ENCODE measurements around the gene FCGR3B.
A peak's percentile ranks its signal among the peaks of the same experiment; 100 is the strongest.
"Not testable (repeated sequence)": the region's sequence is repeated elsewhere in the genome, so short reads cannot be mapped to it uniquely, and the experiment has no call there.

Gene FCGR3B

DNA sequence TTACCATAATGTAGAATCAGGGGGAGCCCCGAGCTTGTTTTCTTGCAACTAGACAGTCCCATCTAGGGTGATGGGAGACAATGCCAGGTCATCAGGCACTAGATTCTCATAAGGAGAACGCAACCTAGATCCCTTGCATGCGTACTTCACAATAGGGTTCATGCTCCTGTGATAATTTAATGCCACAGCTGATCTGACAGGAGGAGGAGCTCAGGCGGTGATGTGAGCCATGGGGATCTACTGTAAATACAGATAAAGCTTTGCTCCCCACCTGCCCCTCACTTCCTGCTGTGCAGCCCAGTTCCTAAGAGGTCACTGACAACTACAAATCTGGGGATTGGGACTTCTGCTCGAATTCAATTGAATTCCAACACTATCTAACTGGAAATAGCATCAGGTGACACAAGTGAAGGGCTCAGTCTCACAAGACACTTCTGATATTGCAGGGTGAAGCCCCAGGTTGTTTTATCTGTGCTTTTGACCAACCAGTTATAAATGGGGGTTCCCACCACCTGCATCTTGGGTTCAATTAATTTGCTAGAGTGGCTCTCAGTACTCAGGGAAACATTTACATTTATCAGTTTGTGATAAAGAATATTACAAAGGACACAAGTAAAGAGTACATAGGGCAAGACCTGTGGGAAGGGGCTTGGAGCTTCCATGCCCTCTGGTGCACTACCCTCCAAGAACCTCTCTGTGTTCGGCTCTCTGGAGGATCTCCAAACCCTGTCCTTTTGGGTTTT is 7.4 kb upstream of the FCGR3B start:
- DNase-seq (ENCODE audit: low read depth) = not testable (repeated sequence)

- DNase-seq (ENCODE audit: low read depth) = not testable (repeated sequence)
These were observed 6.0 kb upstream of the FCGR3B start for GRCh38 chr1:161636976-161637375.

DNA sequence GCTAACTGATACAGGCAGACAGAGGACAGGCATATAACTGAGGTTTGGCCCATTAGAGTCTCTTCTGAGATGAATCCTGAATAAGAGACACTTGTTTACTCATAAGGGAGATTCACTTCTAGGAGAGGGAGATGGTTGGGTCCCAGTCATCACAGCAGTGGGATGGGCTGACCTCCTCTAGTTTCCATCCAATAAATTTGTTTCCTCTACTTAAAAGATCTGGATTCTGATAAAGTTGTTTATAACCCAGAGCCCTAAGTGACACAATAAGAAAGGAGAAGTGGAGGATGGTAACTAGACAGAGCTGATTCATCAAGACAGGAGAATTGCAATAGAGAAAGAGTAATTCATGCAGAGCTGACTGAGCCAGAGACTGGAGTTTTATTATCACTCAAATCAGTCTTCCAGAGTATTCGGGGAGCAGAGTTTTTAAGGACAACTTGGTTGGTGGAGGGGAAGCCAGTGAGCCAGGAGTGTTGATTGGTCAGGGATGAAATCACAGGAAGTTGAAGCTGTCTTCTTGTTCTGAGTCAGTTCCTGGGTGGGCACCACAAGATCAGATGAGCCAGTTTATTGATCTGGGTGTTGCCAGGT is 5.3 kb upstream of the FCGR3B start:
- peak; percentile 45 for DNase-seq (ENCODE audit: low read depth)

DNA sequence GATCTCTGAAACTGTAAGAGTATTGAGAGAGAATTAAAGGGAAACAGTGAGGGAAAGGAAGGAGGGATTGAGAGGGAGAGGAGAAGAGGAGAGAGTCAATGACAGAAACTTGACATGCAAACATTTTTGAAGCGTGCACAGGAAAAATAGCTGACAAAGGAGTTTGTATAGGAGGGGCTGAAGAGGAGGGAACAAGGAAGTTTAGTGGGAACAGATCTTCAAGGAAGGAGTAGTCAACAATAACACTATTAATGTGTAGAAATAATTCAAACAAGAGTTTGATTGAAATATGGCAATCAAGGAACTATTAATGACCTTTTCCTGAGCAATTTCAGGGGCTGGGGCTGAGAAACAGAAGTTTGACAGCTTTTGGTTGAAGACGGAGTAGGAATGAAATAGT is 4.0 kb upstream of the FCGR3B start:
- not testable (repeated sequence) for DNase-seq (ENCODE audit: low read depth)

DNA sequence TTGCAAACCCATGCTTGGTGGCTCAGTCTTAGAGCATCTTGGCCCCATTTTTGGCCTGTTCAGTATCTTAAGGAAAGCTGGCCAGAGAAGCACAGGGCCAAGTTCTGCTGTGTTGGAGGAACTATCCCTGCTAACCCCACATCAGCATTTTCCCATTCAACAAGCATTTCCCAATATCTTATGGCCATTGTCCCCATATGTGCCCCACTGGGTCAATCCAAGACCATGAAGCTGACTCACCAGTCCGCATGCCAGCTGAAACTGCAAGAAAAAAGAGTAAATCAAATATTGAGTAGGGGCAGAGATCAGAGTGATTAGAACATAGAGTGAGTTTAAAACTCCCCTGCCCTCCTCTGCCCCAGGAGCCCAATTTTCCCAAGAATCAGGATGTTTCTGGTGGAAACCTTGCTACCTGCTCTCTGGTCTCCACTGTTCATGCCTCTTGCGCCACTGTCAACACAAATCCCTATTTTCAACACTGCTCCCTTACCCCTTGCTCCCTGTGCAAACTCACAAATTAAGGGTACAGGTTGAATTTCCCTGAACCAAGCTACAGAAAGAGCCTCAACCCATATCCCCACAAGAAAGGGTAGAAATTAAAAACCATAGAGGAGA is 741 bp downstream of the FCGR3B start:
- not testable (repeated sequence) for DNase-seq (ENCODE audit: low read depth)

GRCh38 chr1:161626445-161627146 is 4.4 kb downstream of the FCGR3B start:
- DNase-seq (ENCODE audit: low read depth) = not testable (repeated sequence)

DNA sequence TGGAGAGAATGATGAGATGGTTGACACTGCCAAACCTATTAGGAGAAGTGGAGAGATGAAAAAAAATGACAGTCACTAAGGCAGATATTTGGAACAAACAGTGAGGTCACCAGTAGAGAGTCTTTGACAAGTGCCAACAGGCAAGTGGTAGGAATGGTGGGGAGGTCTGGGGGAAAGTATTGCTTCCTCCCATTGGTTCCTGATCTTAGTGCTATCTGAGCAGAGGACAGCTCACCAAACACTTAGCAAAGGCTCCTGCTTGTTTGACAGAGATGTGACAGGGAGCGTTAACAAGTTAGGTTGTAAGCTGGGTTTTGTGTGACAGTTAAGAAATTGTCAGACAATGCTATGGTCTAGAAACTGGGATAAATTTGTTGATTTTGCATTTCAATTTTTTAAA is 6.4 kb downstream of the FCGR3B start:
- DNase-seq (ENCODE audit: low read depth) = not testable (repeated sequence)

DNA sequence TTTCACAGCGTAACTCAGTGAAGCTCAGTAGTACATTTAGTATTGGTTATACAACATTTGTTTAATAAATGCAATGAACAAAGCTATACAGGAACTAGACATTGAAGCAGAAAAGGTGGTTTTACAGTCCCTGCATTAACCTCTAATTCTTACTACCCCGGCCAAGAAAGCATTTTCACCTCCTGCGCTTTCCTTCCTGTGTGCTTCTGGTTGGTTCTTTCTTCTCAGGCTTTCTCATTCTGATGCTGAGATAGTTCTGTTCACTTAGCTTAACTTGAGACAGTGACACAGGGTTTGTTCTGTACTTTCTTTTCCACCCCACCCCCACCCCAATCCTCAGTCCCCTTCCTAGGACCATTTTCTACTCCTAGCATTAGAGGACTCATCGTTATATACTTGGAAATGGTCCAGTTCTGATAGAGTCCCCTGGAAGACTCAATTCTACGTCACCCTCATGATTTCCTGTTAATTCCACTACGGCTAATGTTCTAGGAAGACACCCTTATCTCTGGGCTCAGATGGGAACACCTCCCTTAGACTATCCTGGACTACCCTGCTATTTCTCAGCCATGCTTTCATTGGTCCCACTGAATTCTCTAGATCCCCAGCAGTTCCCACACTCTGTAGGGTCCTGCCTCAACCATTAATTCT is 7.5 kb downstream of the FCGR3B start:
- DNase-seq (ENCODE audit: low read depth) = not testable (repeated sequence)

DNA sequence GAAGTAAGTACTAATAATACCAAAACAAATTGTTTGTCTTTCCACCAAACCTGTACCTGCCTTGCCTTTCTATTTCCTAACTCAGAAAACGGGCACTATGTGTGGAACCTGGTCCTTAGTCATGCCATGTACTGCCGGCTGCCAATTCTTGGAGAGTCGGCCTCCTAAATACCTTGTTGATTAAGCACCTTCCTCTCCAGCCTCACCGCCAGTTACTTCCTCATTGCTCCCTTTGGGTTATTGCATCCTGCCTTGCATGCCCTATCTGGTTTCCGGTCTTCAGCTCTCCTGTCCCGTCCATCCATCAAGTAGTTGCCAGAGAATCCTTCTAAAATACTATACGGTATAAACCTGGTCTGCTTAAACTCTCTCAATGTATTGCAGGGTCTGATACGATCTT is 8.9 kb downstream of the FCGR3B start:
- DNase-seq (ENCODE audit: low read depth) = not testable (repeated sequence)

DNA sequence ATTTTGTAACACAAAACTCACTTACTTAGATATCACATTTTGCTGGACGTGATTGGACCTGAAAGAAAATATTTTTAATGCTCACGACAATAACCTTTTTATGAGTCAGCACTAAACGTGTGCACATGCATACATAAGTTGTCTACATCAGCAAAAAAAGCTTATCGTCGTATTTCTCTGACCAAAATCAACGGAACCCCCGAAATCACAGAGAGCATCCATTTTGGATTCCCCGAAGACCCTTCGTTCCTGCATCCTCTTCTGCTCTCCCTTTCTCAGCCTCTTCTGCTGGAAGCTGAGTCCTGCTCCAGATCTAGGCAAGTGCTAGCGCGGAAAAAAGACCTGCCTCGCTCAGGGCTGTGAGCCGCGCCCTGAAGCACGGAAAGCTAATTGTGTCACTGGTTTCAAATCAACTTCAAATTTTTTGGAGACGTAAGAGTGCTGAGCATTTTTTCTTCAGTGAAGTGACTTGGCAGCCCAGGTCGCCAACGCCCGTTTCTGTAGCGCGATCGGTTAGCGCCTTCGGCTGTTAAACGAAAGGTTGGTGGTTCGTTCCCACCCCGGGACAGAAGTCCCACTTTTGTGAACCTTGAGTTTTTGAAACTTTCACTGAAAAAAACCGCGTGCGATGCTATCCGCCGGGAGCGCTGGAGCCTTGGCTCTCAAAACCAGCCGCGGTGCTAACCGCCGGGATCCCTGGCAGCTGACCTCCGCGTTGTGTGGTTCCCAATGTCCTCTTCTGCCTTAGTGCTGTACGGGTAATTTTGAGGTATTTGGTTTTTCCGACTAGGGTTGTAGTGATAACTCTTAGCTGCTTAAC is 9.6 kb downstream of the FCGR3B start:
- peak; percentile 61 for DNase-seq (ENCODE audit: low read depth)

GRCh38 chr1:161620399-161620798 is 10.6 kb downstream of the FCGR3B start:
- DNase-seq (ENCODE audit: low read depth) = not testable (repeated sequence)

- not testable (repeated sequence) for DNase-seq (ENCODE audit: low read depth)
These were observed 12.5 kb downstream of the FCGR3B start for GRCh38 chr1:161618517-161618916.

- DNase-seq (ENCODE audit: low read depth) = not testable (repeated sequence)
These were observed 14.6 kb downstream of the FCGR3B start for GRCh38 chr1:161616417-161616816.

GRCh38 chr1:161613142-161613514 is 17.8 kb downstream of the FCGR3B start:
- DNase-seq (ENCODE audit: low read depth) = not testable (repeated sequence)

DNA sequence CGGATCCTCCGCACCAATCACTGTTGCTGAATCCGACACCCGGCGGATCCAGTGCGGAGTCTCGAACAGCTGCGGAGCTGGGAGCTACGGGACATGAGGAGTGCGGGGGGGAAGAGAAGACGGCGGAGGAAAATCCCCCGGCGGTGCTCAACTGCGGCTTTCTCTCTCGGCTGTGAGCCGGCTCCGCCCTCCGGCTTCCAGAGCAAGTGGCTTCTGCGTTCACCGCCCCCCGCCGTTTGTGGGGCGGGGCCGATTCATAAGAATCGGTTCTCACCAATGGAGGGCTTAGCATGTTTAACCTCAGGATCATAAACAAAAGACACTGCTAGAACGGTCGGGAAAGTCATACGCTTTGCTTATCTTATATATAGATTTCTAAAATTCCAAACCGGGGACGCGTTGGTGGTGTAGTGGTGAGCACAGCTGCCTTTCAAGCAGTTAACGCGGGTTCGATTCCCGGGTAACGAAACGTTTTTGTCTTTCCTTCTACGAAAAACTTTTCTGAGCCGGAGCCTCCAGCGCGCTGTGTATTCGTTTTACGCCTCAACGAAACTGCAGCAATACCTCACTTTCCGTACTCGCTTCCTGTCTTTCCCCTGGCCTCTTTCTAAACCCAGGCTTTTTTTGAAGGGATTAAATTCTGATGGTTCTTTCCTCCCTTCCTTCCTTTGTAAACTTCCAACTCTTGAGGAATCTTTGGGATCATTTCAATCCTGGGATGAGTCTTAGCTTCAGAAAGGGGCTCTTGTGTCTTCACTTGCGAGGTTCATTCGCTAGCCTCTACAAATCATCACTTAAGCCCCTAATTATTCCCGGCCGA is 18.4 kb downstream of the FCGR3B start:
- peak; percentile 97 for DNase-seq (ENCODE audit: low read depth)

DNA sequence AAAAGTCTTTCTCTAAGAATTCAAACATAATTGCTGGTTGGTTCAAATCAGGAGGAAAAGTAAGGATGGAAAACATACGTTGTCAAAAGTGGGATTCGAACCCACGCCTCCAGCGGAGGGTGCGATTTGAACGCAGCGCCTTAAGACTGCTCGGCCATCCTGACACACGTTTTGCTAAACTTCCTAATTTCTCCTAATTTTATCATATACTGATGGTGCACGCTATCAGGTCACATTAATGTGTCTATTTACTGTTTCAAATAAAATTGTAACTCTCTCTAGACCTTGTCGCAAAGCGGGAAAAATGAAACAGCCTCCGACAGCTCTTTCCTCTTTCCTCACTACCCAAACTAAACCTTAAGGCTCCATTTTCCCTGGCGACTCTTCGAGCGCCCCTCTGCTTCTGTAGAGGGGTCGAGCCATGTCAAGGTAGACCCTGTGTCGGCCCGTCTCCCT is 19.1 kb downstream of the FCGR3B start:
- peak; percentile 47 for DNase-seq (ENCODE audit: low read depth)

- not testable (repeated sequence) for DNase-seq (ENCODE audit: low read depth)
These were observed 20.8 kb downstream of the FCGR3B start for GRCh38 chr1:161610198-161610597.

- not testable (repeated sequence) for DNase-seq (ENCODE audit: low read depth)
These were observed 24.2 kb downstream of the FCGR3B start for GRCh38 chr1:161606541-161607336.
